HG02588 (cell line): ENCODE data around the gene CWC15.
"Not testable (repeated sequence)": the region's sequence is repeated elsewhere in the genome, so short reads cannot be mapped to it uniquely, and the experiment has no call there.

Source experiments
- ATAC-seq: cut with Tn5 transposase; IDR thresholded peaks from one replicate; pipeline ENCODE4 v1.9.1; 2021; ENCODE audit warnings: mild to moderate bottlenecking, moderate library complexity; ENCODE audit not compliant: unreplicated experiment

The CWC15 gene

GRCh38 chr11:94973099-94973968, at the start of gene CWC15, which contains the start of gene KDM4D:
Gene CWC15, minus strand, starts transcription at chr11:94973556. Its CDS starts 1,371 bp downstream, at chr11:94972185.
Gene KDM4D, plus strand, starts transcription at chr11:94973709. Its CDS starts 23,664 bp downstream, at chr11:94997373.
- peak; percentile 100 for ATAC-seq

- ATAC-seq, result not testable (repeated sequence)
These were observed 48.1 kb upstream of the CWC15 start for GRCh38 chr11:95021468-95021867.

- ATAC-seq, result no peak
These were observed 42.8 kb upstream of the CWC15 start for GRCh38 chr11:95016139-95016538.

- ATAC-seq, result no peak
These were observed 40.9 kb upstream of the CWC15 start for GRCh38 chr11:95014184-95014821.

GRCh38 chr11:95011376-95011775, 38.0 kb upstream of the CWC15 start:
- no peak for ATAC-seq

- ATAC-seq, result no peak
These were observed 32.3 kb upstream of the CWC15 start for GRCh38 chr11:95005642-95006041.

GRCh38 chr11:95003716-95004115, 30.4 kb upstream of the CWC15 start:
- no peak for ATAC-seq

- ATAC-seq, result no peak
These were observed 24.9 kb upstream of the CWC15 start for GRCh38 chr11:94998285-94998684.

- ATAC-seq, result no peak
These were observed 24.1 kb upstream of the CWC15 start for GRCh38 chr11:94997437-94997836.

- ATAC-seq, result no peak
These were observed 20.1 kb upstream of the CWC15 start for GRCh38 chr11:94993400-94993943.

GRCh38 chr11:94988748-94989147, 15.4 kb upstream of the CWC15 start:
- ATAC-seq, result no peak

- no peak for ATAC-seq
These were observed 14.0 kb upstream of the CWC15 start for GRCh38 chr11:94987378-94987777.

GRCh38 chr11:94975599-94975998, 2.2 kb upstream of the CWC15 start:
- no peak for ATAC-seq

- no peak for ATAC-seq
These were observed 822 bp upstream of the CWC15 start for GRCh38 chr11:94974178-94974577.

- ATAC-seq, result no peak
These were observed 657 bp downstream of the CWC15 start for GRCh38 chr11:94972700-94973098.

GRCh38 chr11:94968334-94968958, 4.9 kb downstream of the CWC15 start:
- no peak for ATAC-seq

GRCh38 chr11:94964934-94965333, 8.4 kb downstream of the CWC15 start:
- ATAC-seq, result no peak

- no peak for ATAC-seq
These were observed 12.1 kb downstream of the CWC15 start for GRCh38 chr11:94961255-94961654.

GRCh38 chr11:94960488-94960887, 12.9 kb downstream of the CWC15 start:
- no peak for ATAC-seq

GRCh38 chr11:94959179-94959578, 14.2 kb downstream of the CWC15 start:
- ATAC-seq, result no peak

- ATAC-seq, result no peak
These were observed 15.1 kb downstream of the CWC15 start for GRCh38 chr11:94958121-94958696.
